Trophoblast cell (in vitro differentiated cells and primary cell): ENCODE results near the gene DCAF5.
A peak's percentile ranks its signal among the peaks of the same experiment; 100 is the strongest.

ENCODE experiments used
- DNase-seq, 2 donors: peaks; one replicate each; pipeline ENCODE4 v3.0.0-alpha.2; 2016
- H2AFZ ChIP-seq: 2 replicates; pipeline ENCODE4 v1.6.1; 2013; ENCODE audit warnings: low read length, moderate library complexity, mild to moderate bottlenecking; ENCODE audit not compliant: insufficient read depth, poor library complexity
- H2AK5ac ChIP-seq: 2 replicates; pipeline ENCODE4 v1.6.1; 2013; ENCODE audit warnings: mild to moderate bottlenecking, low read length
- H2BK120ac ChIP-seq: 2 replicates; pipeline ENCODE4 v1.6.1; 2013; ENCODE audit warnings: low read length, mild to moderate bottlenecking, moderate library complexity; ENCODE audit not compliant: insufficient read depth, poor library complexity
- H2BK12ac ChIP-seq: 2 replicates; pipeline ENCODE4 v1.6.1; 2013; ENCODE audit warnings: mild to moderate bottlenecking, low read length, moderate library complexity
- H2BK5ac ChIP-seq: 2 replicates; pipeline ENCODE4 v1.6.1; 2013; ENCODE audit warnings: low read length, low read depth, moderate library complexity, mild to moderate bottlenecking; ENCODE audit not compliant: poor library complexity
- H3K14ac ChIP-seq: 2 replicates; pipeline ENCODE4 v1.6.1; 2013; ENCODE audit warnings: mild to moderate bottlenecking, low read length
- H3K18ac ChIP-seq: 2 replicates; pipeline ENCODE4 v1.6.1; 2013; ENCODE audit warnings: mild to moderate bottlenecking, low read length
- H3K23ac ChIP-seq: 2 replicates; pipeline ENCODE4 v1.6.1; 2013; ENCODE audit warnings: low read length
- H3K27ac ChIP-seq: 2 replicates; pipeline ENCODE4 v1.5.1; 2013; ENCODE audit warnings: low read depth, mild to moderate bottlenecking, inconsistent platforms, low read length, moderate library complexity
- H3K27me3 ChIP-seq: 2 replicates; pipeline ENCODE4 v1.6.1; 2013; ENCODE audit warnings: inconsistent platforms, mild to moderate bottlenecking, low read length, moderate library complexity; ENCODE audit not compliant: insufficient read depth
- H3K36me3 ChIP-seq, 2 experiments: 1 replicate in 1 of 2; 2 replicates in 1 of 2; pipeline ENCODE4 v1.6.1; 2013; ENCODE audit warnings: low read length in 2 of 2, mild to moderate bottlenecking in 2 of 2, moderate library complexity in 1 of 2; ENCODE audit not compliant: insufficient read depth in 2 of 2, control insufficient read depth in 1 of 2
- H3K4ac ChIP-seq: 2 replicates; pipeline ENCODE4 v1.6.1; 2013; ENCODE audit warnings: low read depth, mild to moderate bottlenecking, low read length, moderate library complexity
- H3K4me1 ChIP-seq, 2 experiments: 1 replicate in 1 of 2; 2 replicates in 1 of 2; pipeline ENCODE4 v1.6.1; 2013; ENCODE audit warnings: low read length in 2 of 2, mild to moderate bottlenecking in 2 of 2, moderate library complexity in 1 of 2; ENCODE audit not compliant: insufficient read depth in 2 of 2, control insufficient read depth in 1 of 2
- H3K4me2 ChIP-seq: 2 replicates; pipeline ENCODE4 v1.6.1; 2013; ENCODE audit warnings: inconsistent platforms, mild to moderate bottlenecking, low read length, moderate library complexity
- H3K4me3 ChIP-seq: 2 replicates; pipeline ENCODE4 v1.5.1; 2013; ENCODE audit warnings: mild to moderate bottlenecking, low read depth, low read length, inconsistent platforms
- H3K79me1 ChIP-seq: one replicate; pipeline ENCODE4 v1.6.1; 2013; ENCODE audit warnings: low read length
- H3K79me2 ChIP-seq: 2 replicates; pipeline ENCODE4 v1.6.1; 2013; ENCODE audit warnings: low read length, mild to moderate bottlenecking; ENCODE audit not compliant: control insufficient read depth, insufficient read depth, poor library complexity
- H3K9ac ChIP-seq: 2 replicates; pipeline ENCODE4 v1.6.1; 2013; ENCODE audit warnings: mild to moderate bottlenecking, low read length
- H3K9me3 ChIP-seq: 2 replicates; pipeline ENCODE4 v1.6.1; 2013; ENCODE audit warnings: low read depth, mild to moderate bottlenecking, control low read depth, inconsistent platforms, low read length; ENCODE audit not compliant: insufficient read depth
- H4K12ac ChIP-seq: 2 replicates; pipeline ENCODE4 v1.6.1; 2013; ENCODE audit warnings: low read depth, mild to moderate bottlenecking, low read length, moderate library complexity
- H4K8ac ChIP-seq: 2 replicates; pipeline ENCODE4 v1.6.1; 2013; ENCODE audit warnings: low read depth, mild to moderate bottlenecking, low read length, moderate library complexity
- H4K91ac ChIP-seq: one replicate; pipeline ENCODE4 v1.6.1; 2013; ENCODE audit warnings: low read depth, mild to moderate bottlenecking, low read length, moderate library complexity
- WGBS: extraction: QIAGEN DNeasy Blood & Tissue Kit; methylation state at CpG from one replicate; pipeline ENCODE4 v1.1.7; 2013; ENCODE audit warnings: missing lambda C conversion rate; ENCODE audit not compliant: insufficient read length, insufficient coverage; ENCODE audit errors: extremely low coverage; 5-methylcytosine and 5-hydroxymethylcytosine counted together

Gene DCAF5

DNA sequence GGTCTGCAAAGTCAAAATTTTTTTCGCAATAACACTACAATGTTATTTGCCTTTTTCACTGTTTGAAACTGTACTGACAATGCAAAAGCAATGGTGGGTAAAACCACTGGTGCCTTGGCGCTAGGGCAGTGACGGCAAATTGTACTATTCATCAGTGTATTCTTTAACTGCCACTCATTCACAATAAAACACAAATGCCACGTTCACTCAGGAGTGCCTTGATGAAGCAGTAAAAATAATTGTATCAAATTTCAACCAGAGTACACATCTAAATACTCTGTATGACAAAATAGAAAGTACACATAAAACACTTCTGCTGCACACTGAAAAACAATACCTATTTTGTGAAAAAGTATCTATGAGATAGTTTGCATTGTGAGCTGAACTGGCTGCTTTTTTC is 17.8 kb downstream of the DCAF5 start:
- no peak overlapping the region for H3K14ac ChIP-seq
- H4K91ac ChIP-seq: no peak overlapping the region
- H3K27me3 ChIP-seq: no peaks in the 10 kb centered on the region
- no peak overlapping the region for H2BK5ac ChIP-seq
- peak overlapping the region; percentile 78 for H3K23ac ChIP-seq
- H3K79me2 ChIP-seq: no peaks in the 10 kb centered on the region
- no peak overlapping the region for H3K9ac ChIP-seq
- H3K4me3 ChIP-seq: no peak overlapping the region
- no peak overlapping the region for H2BK120ac ChIP-seq
- no peaks in the 10 kb centered on the region for H3K36me3 ChIP-seq
- no peak overlapping the region for H4K8ac ChIP-seq
- no peaks in the 10 kb centered on the region for H3K79me1 ChIP-seq
- H3K9me3 ChIP-seq: no peaks in the 10 kb centered on the region
- DNase-seq: no peak
- H3K4me1 ChIP-seq: peaks cover 2 to 8% of the 10 kb centered on the region in 2 experiments
- H2BK12ac ChIP-seq: no peak overlapping the region
- no peak overlapping the region for H3K27ac ChIP-seq
- H2AFZ ChIP-seq: no peak overlapping the region
- H2AK5ac ChIP-seq: no peak overlapping the region
- no peak overlapping the region for H3K4me2 ChIP-seq
- no CpG with 5 or more reads among the region's 4 CpGs for WGBS
- H3K4ac ChIP-seq: no peak overlapping the region
- H3K18ac ChIP-seq: no peak overlapping the region
- no peak overlapping the region for H4K12ac ChIP-seq

DNA sequence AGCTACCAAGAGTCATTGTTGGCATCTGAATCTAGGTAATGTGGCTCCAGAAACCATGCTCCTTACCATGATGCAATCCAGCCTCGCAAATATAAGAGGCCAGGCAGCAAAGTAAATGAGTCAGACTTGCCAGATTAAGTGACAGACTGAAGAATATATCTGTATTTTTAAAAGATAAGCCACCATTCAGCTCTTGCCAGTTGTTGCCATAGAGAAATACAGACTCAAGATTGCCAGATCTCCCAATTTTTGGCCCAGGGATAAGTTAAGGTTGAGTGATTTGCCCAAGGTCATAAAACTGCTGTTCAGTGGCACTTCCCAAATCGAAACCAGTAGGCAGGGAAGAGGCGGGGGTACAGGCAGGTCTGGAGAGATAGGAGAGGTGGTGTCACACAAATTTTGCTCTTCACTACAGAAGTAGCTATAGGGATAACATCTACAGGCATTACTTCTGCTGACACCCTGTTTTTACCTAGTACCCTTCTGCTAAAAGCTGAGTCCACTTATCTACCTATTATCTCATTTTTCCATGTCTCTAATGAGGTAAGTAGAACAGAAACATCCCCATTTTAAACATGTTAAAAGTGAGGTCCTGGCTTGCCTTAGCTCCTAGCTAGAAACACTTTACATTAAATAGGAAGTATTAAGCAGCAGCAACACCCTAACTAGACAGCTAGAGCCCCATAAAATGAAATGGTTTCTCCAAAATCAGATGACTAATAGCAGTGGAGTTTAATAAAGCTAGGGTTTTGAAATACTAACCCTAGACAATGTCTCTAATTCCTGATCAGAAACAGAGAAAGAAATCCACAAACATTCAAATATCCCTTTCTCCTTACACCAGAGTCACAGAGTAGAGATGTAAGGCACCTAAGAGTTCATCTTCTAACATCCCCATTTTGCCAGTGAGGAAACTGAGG is 19.5 kb downstream of the DCAF5 start:
- H3K9me3 ChIP-seq: no peaks in the 10 kb centered on the region
- no peak overlapping the region for H3K27ac ChIP-seq
- H3K14ac ChIP-seq: no peak overlapping the region
- no peak overlapping the region for H2AK5ac ChIP-seq
- H4K91ac ChIP-seq: no peak overlapping the region
- no peak overlapping the region for H3K23ac ChIP-seq
- H3K79me1 ChIP-seq: no peaks in the 10 kb centered on the region
- no peak overlapping the region for H2BK120ac ChIP-seq
- no peak overlapping the region for H4K8ac ChIP-seq
- no peak overlapping the region for H3K4me2 ChIP-seq
- no peak overlapping the region for H2BK12ac ChIP-seq
- no peak overlapping the region for H3K9ac ChIP-seq
- H3K79me2 ChIP-seq: no peaks in the 10 kb centered on the region
- DNase-seq: peak in 1 of 2 donors; percentile 32
- H3K27me3 ChIP-seq: no peaks in the 10 kb centered on the region
- H2AFZ ChIP-seq: no peak overlapping the region
- WGBS: no CpG with 5 or more reads among the region's 3 CpGs
- H3K4me3 ChIP-seq: no peak overlapping the region
- no peak overlapping the region for H4K12ac ChIP-seq
- no peak overlapping the region for H2BK5ac ChIP-seq
- peaks cover 2% of the 10 kb centered on the region in 2 experiments for H3K4me1 ChIP-seq
- H3K18ac ChIP-seq: no peak overlapping the region
- no peak overlapping the region for H3K4ac ChIP-seq
- no peaks in the 10 kb centered on the region for H3K36me3 ChIP-seq

DNA sequence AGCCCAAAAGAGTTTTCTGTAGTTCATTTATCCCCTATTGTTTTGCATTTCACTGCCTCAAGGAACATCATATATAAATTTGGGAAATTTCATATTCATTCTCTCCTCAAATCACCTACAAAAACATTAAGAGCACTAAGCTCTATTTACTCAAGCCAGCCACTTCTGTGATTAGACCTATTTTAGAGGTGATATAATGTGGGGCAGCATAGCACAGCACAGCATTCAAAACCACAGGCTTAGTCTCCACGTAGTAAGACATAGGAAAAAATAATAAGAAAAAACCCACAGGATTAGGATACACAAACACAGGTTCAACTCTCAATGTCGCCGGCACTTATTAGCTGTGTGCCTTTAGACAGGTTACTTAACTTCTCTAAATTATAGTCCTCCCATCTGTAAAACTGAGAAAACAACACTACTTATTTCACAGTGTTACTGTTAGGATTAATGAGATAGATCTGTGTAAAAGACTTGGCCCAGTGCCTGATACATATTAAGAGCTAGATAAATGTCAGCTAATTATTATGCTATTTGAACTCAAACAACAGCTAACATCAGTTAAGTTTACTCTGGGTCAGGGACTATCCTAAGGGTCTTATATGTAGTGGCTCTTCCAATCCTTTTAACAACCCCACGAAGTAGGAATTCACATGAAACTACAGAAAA is 20.3 kb downstream of the DCAF5 start:
- Histone ChIP-seq H3K36me3 (no peaks in the 10 kb centered on the region), H3K4me3 (no peak overlapping the region), H2BK120ac (no peak overlapping the region), H2BK5ac (no peak overlapping the region), H2AFZ (no peak overlapping the region), H3K23ac (no peak overlapping the region), H3K4me2 (no peak overlapping the region), H3K9me3 (no peaks in the 10 kb centered on the region), H3K14ac (no peak overlapping the region), H3K4me1 (no peaks in the 10 kb centered on the region), H2BK12ac (no peak overlapping the region), H3K79me1 (no peaks in the 10 kb centered on the region), H3K79me2 (no peaks in the 10 kb centered on the region), H3K9ac (no peak overlapping the region), H3K27me3 (no peaks in the 10 kb centered on the region), H3K27ac (no peak overlapping the region), H4K8ac (no peak overlapping the region), H3K4ac (no peak overlapping the region), H2AK5ac (no peak overlapping the region), H4K91ac (no peak overlapping the region), H4K12ac (no peak overlapping the region), H3K18ac (no peak overlapping the region)
- no CpG with 5 or more reads among the region's 4 CpGs for WGBS
- no peak for DNase-seq

DNA sequence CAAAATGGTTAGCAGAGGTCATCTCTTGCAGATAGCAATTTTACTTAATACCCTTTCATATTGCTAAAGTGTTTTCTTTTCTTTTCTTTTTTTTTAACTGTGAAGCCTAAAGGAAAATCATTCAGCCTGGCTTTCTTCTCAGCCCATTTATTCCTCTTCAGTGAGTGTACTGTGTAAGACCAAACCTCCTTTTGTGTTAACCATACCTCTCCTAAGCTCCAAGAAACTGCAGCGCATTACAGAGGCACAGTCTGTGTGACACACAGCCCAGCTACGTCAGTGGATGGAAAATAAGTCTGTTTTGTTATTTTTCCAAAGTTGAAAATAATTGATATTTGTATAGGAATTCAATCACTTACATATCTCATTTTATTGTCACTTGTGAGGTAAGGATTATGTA is 21.7 kb downstream of the DCAF5 start:
- Histone ChIP-seq H3K36me3 (no peaks in the 10 kb centered on the region), H2AFZ (no peak overlapping the region), H3K4me1 (no peaks in the 10 kb centered on the region), H2BK5ac (no peak overlapping the region), H3K4ac (no peak overlapping the region), H4K91ac (no peak overlapping the region), H3K9ac (no peak overlapping the region), H3K18ac (no peak overlapping the region), H2AK5ac (no peak overlapping the region), H3K79me2 (peaks cover 1% of the 10 kb centered on the region), H3K27ac (no peak overlapping the region), H4K8ac (no peak overlapping the region), H3K27me3 (no peaks in the 10 kb centered on the region), H3K9me3 (no peaks in the 10 kb centered on the region), H3K23ac (no peak overlapping the region), H4K12ac (no peak overlapping the region), H2BK120ac (no peak overlapping the region), H2BK12ac (no peak overlapping the region), H3K14ac (no peak overlapping the region), H3K4me3 (no peak overlapping the region), H3K79me1 (no peaks in the 10 kb centered on the region), H3K4me2 (no peak overlapping the region)
- WGBS: no CpG with 5 or more reads among the region's 2 CpGs
- DNase-seq: no peak
